GM12865 (cell line): Measurements from ENCODE around the gene IRF4.

ENCODE experiments used
- DNase-seq: peaks from one replicate; pipeline ENCODE4 v3.0.0; 2010; ENCODE audit warnings: low read depth
- H3K4me3 ChIP-seq: 2 replicates; pipeline ENCODE4 v1.5.1; 2011; ENCODE audit warnings: mild to moderate bottlenecking, low read depth, low read length, control low read depth
- TF ChIP-seq, protein P1 (sequence below): IDR thresholded peaks from 2 replicates; pipeline ENCODE4 v1.5.1; 2011; ENCODE audit warnings: low read length, control low read depth, low read depth, inconsistent platforms; ENCODE audit not compliant: insufficient read depth; ENCODE audit errors: missing control alignments

The IRF4 gene

DNA sequence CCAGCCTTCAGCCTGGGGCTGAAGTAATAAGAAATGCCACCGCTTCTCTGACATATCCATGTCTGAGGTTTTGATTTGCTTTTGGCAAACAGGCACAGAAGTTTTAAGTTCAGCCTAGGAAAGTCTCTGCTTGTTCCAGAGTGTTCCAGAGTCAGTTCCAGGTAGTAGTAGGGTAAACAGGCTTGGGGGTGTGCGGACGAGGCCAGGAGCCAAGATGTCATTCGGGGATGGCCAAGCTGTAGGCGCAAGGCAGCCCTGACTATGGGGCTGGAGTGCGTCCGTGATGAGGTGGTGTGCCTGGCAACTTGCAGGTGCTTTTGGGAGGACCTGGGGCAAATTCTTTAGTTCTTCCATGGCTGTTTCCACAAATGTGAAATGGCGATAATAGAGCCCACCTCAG lies 60.3 kb downstream of the IRF4 start:
- DNase-seq = no peak
- TF ChIP-seq, protein P1, sequence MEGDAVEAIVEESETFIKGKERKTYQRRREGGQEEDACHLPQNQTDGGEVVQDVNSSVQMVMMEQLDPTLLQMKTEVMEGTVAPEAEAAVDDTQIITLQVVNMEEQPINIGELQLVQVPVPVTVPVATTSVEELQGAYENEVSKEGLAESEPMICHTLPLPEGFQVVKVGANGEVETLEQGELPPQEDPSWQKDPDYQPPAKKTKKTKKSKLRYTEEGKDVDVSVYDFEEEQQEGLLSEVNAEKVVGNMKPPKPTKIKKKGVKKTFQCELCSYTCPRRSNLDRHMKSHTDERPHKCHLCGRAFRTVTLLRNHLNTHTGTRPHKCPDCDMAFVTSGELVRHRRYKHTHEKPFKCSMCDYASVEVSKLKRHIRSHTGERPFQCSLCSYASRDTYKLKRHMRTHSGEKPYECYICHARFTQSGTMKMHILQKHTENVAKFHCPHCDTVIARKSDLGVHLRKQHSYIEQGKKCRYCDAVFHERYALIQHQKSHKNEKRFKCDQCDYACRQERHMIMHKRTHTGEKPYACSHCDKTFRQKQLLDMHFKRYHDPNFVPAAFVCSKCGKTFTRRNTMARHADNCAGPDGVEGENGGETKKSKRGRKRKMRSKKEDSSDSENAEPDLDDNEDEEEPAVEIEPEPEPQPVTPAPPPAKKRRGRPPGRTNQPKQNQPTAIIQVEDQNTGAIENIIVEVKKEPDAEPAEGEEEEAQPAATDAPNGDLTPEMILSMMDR = no peak
- H3K4me3 ChIP-seq = no peak overlapping the region

DNA sequence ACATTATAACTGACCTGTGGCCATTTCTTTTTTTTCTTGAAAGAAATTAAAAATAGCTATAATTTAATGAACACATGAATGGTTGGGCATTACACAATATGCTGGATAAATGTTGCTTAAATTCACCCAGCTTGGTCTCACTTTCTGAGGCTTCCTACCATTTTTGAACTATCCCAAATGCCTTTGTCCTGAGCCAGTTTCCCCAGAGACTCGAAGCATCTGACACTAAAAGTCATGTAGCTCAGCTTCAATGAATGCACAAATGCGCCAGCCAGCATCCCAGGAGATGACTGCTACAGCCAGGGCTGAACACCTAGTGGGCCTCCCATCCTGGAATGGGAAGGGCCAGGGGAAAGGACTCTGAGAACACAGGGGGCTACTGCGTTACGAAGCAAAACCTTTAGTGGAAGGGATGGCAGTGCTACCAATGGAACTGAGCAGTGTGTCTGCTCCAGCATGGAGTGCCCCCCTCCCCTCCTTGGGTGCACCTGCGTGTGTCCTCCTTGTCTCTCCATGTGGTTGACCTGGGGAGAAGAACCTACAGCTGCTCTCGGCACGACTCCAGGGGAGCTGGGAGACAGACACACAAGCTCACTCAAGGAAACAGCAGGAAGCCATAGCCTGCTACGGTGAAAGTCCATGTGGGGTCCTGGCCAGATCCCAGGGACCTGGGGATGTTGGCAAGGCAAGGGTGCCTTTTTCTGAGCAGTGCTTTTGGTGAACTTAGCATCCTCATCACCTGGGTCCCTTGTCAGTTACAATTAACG lies 60.9 kb downstream of the IRF4 start:
- no peak for DNase-seq
- TF ChIP-seq, protein P1 = no peak
- no peak overlapping the region for H3K4me3 ChIP-seq

DNA sequence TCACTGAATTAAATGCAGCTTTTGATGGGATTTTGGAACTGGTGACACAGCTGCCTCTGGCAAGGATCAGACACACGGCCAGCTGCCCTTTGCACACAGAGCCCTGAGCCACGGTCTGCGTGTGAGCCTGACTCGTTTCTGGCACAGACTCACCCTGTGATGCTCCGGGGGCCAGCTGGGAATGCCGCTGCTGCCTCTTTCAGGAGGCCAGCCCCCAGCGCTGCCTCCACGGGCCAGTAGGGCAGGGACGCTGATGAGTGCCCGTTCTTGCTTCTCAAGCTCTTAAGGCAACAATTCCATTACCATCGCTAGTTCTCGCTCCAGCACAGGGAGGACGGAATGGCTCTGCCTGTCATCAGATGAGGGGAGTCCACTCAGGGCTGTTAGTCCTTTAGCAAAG lies 61.6 kb downstream of the IRF4 start:
- no peak for DNase-seq
- no peak overlapping the region for H3K4me3 ChIP-seq
- TF ChIP-seq, protein P1 = no peak

DNA sequence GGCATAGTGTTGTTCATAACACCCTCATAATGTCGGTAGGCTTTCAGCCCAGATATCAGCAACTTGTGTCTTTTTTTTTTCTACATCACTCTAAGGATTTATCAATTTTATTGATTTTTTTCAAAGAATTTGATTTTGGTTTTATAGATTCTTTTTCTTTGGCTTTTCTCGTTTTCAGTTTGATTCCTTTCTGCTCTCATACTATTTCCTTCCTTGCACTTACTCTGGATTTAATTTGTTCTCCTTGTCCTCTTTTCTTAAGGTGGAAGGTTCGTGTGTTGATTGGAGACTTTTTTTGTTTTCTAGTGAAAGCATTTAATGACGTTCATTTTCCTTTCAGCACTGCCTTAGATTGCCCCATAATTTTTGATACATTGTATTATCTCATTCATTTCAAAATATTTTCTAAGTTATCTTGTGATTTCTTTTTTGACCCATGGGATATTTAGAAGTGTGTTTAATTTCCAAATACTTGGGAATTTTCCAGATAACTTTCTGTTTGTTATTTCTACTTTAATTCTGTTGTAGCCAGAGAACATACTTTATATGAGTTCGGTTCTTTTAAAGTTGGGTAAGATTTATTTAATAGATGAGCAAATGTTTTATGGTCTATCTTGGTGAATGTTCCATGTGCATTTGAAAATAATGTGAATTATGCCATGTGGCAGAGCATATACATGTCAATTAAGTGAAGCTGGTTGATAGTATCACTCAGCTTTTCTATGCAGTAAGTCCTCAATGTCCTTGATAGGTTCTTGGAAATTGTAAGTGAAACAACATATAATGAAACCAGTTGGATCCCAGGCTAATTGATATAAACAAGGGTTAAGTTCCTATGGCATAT lies 62.8 kb downstream of the IRF4 start:
- TF ChIP-seq, protein P1 = no peak
- DNase-seq = no peak
- H3K4me3 ChIP-seq = no peak overlapping the region

DNA sequence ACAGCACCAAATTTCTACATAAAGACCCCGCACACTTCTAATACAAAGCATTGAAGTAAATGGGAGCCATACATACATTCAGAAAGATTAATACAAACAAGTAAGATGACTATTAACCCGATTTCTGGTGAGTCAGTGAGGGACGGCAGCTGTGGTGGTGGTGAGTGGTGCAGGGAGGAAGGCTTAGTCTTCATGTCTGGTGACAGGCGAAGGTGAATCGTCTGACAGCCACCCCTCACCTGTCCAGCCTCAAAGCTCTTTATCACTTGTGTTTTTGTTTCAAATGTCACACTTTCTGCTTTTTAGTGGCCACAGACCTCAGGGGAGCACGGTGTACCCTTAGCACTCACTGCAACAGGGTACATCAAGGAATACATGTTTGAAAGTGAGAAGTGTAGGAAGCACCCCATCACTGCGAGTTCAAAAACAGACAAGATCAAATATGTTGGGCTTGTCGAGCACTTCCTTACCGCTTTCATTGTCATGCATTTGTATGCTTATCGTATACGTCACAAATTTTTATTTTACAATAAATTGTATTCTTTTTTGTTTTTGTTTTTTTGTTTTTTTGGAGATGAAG lies 63.5 kb downstream of the IRF4 start:
- no peak overlapping the region for H3K4me3 ChIP-seq
- no peak for DNase-seq
- TF ChIP-seq, protein P1 = no peak

DNA sequence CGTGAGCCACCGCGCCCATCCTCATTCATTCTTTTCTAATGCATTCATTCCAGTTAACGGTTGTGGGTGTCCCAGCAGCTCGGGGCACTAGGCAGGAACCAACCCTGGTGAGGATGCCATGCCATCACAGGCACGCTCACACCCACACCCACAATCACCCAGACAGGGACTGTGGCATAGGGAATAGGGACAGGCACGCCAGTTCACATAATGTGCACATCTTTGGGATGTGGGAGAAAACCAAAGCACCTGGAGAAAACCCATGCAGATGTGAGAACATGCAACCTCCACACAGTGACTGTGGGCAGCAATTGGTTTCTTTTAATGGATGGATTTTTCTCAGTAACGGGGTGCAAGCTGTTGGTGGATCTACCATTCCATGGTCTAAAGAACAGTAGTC lies 64.3 kb downstream of the IRF4 start:
- H3K4me3 ChIP-seq = no peak overlapping the region
- TF ChIP-seq, protein P1 = no peak
- no peak for DNase-seq
